ENCODE measurements around the gene GFRA4.

The GFRA4 gene

GRCh38 chr20:3698591-3699001 is 35.4 kb upstream of the GFRA4 start:
- TF ChIP-seq ZNF565 (CRISPR knock-in tag; conservative IDR thresholded peaks at IDR 0.05; ENCODE audit: low read depth) = no peak
- no peak for TF ChIP-seq RARB (CRISPR knock-in tag; IDR thresholded peaks at IDR 0.05)
- no peak for TF ChIP-seq TCF4 (CRISPR knock-in tag; IDR thresholded peaks at IDR 0.05; ENCODE audit: borderline replicate concordance)
- no peak for TF ChIP-seq ESRRG (CRISPR knock-in tag; IDR thresholded peaks at IDR 0.05)
- TF ChIP-seq BACH2 (CRISPR knock-in tag; IDR thresholded peaks at IDR 0.05; ENCODE audit: borderline replicate concordance) = no peak
- TF ChIP-seq CREB5 (CRISPR knock-in tag; IDR thresholded peaks at IDR 0.05; ENCODE audit: low read depth) = no peak
- no peak; the same call in 2 of the 3 replicates for ATAC-seq

DNA sequence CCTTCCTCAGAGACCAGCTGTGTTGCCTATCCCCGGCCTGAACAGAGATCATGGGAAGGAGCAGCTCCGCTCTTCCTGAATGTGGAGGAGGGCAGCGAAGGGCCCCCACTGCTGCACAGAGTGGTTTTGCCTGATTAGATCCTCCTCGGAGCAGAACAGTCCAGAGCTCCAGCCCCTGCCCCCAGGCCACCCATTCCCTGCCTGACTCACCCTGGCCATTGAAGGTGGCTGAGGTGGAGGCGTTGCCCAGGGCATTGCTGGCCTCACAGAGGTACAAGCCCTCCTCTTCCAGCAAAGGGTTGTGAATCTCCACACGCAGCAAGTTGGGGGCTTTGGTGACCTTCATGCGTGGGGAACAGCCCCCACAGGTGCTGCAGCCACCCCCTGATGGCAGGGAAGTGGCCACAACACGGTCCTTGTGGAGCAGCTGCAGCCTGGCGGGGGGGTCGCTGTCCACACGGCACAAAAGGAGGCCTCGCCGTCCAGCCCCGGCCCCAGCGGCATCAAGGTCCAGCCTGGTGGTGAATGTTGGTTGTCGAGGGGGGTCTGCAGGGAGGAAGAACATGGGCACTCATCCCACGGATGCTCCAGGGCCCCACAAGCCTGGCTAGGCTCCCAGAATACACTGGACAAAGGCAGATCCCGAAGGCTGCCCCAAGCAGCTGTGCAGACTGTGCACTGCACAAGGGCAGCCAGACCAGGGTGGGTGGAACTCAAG is 34.5 kb upstream of the GFRA4 start:
- TF ChIP-seq, protein P1, sequence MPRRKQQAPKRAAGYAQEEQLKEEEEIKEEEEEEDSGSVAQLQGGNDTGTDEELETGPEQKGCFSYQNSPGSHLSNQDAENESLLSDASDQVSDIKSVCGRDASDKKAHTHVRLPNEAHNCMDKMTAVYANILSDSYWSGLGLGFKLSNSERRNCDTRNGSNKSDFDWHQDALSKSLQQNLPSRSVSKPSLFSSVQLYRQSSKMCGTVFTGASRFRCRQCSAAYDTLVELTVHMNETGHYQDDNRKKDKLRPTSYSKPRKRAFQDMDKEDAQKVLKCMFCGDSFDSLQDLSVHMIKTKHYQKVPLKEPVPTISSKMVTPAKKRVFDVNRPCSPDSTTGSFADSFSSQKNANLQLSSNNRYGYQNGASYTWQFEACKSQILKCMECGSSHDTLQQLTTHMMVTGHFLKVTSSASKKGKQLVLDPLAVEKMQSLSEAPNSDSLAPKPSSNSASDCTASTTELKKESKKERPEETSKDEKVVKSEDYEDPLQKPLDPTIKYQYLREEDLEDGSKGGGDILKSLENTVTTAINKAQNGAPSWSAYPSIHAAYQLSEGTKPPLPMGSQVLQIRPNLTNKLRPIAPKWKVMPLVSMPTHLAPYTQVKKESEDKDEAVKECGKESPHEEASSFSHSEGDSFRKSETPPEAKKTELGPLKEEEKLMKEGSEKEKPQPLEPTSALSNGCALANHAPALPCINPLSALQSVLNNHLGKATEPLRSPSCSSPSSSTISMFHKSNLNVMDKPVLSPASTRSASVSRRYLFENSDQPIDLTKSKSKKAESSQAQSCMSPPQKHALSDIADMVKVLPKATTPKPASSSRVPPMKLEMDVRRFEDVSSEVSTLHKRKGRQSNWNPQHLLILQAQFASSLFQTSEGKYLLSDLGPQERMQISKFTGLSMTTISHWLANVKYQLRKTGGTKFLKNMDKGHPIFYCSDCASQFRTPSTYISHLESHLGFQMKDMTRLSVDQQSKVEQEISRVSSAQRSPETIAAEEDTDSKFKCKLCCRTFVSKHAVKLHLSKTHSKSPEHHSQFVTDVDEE (CRISPR knock-in tag; IDR thresholded peaks at IDR 0.05) = no peak
- TF ChIP-seq OSR1 (CRISPR knock-in tag; IDR thresholded peaks at IDR 0.05) (no peak), SNAI2 (CRISPR knock-in tag; IDR thresholded peaks at IDR 0.05) (no peak), ESRRG (CRISPR knock-in tag; IDR thresholded peaks at IDR 0.05) (no peak), ZNF8 (CRISPR knock-in tag; IDR thresholded peaks at IDR 0.05) (no peak), CSDC2 (CRISPR knock-in tag; IDR thresholded peaks at IDR 0.05) (no peak), ZNF565 (CRISPR knock-in tag; conservative IDR thresholded peaks at IDR 0.05; ENCODE audit: low read depth) (no peak), PATZ1 (CRISPR knock-in tag; IDR thresholded peaks at IDR 0.05; ENCODE audit: borderline replicate concordance) (no peak)
- ATAC-seq = no peak

DNA sequence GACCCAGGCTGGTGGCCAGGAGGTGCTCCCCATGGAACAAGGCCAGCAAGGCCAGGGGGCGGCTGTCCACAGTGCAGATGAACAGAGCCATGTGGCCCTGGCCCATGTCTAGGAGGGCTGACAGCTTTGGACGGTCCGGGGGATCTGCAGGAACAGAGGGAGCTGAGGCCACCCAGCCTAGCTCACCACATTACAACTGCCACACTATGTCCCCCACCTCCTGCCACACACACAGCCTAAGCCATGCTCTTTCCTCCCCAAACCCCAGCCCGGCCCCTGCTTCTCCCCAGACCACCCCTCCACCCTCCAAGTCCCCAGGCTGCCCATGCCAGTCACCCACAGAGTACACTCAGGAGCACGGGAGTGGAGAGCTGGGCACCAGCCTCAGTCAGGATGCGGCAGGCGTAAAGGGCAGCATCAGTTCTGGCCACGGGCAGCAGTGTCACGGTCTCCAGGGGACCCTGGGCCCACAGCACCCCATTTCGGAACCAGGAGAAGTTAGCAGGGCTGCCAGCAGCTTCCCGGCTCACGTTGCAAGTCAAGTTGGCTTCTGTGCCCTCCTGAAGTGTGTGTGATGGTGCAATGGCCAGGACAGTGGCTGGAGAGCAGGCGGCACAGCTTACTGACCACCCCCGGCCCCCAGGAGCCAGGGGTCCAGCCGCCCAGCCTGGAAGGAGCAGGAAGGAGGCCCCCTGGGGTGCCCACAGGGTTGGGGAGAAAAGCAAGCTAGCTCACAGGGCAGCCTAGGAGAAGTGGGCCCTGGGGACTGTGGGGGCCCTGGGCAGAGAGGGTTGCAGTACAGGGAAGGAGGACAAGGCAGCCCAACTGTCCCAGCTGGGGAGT is 33.8 kb upstream of the GFRA4 start:
- no peak for TF ChIP-seq GLIS3 (CRISPR knock-in tag; IDR thresholded peaks at IDR 0.05)
- no peak for ATAC-seq

DNA sequence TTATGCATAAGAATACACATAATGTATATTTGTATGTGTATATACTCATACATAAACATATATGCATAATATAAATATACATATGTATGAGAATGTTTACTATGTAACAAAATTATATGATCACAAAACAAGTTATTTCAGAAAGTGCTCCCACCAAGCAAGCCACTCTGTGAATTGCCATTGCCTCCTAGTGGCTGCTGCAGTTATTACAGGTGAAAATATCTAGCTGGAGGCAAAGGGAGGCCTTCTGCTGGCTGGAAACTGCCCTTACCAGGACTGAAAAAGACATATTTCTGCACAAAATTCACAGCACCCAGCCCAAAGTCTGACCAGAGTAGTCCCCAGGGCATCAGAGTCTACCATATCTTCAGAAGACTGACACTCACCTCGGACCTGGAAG is 33.0 kb upstream of the GFRA4 start:
- ATAC-seq = no peak
- no peak for TF ChIP-seq OSR1 (CRISPR knock-in tag; IDR thresholded peaks at IDR 0.05)
- no peak for TF ChIP-seq ZNF565 (CRISPR knock-in tag; conservative IDR thresholded peaks at IDR 0.05; ENCODE audit: low read depth)
- no peak for TF ChIP-seq PATZ1 (CRISPR knock-in tag; IDR thresholded peaks at IDR 0.05; ENCODE audit: borderline replicate concordance)

DNA sequence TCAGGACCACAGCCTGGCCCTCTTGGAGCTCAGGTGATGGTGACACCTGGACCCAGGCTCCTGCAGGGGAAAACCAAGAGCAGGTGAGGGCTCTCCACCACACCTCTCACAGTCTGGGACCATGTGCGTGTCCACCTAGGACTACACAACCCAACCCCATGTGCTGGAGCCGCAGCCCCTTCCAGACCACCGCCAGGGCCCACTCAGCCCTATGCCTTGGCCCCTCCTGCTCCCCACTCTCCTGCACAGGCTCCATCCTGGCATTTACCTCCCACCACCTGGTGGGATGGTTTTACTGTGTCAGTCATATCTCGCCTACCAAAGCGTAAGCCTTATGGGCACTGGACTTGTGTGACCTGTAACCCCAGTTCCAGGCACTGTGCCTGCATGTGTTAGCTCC is 31.7 kb upstream of the GFRA4 start:
- ATAC-seq = no peak
- no peak for TF ChIP-seq CSDC2 (CRISPR knock-in tag; IDR thresholded peaks at IDR 0.05)
- TF ChIP-seq BACH2 (CRISPR knock-in tag; IDR thresholded peaks at IDR 0.05; ENCODE audit: borderline replicate concordance) = no peak
- no peak for TF ChIP-seq PPARA (CRISPR knock-in tag; IDR thresholded peaks at IDR 0.05; ENCODE audit: borderline replicate concordance)
- no peak for TF ChIP-seq ARNTL (CRISPR knock-in tag; IDR thresholded peaks at IDR 0.05; ENCODE audit: borderline replicate concordance, low read depth)
- TF ChIP-seq, protein P1 (CRISPR knock-in tag; IDR thresholded peaks at IDR 0.05) = no peak
- TF ChIP-seq TCF4 (CRISPR knock-in tag; IDR thresholded peaks at IDR 0.05; ENCODE audit: borderline replicate concordance) = no peak
- TF ChIP-seq RARB (CRISPR knock-in tag; IDR thresholded peaks at IDR 0.05) = no peak
- no peak for TF ChIP-seq ZNF8 (CRISPR knock-in tag; IDR thresholded peaks at IDR 0.05)
- TF ChIP-seq ZNF70 (CRISPR knock-in tag; IDR thresholded peaks at IDR 0.05) = no peak
- TF ChIP-seq ZFP3 (CRISPR knock-in tag; IDR thresholded peaks at IDR 0.05) = no peak
- TF ChIP-seq TOX (CRISPR knock-in tag; IDR thresholded peaks at IDR 0.05; ENCODE audit: borderline replicate concordance) = no peak
- TF ChIP-seq POU6F1 (CRISPR knock-in tag; IDR thresholded peaks at IDR 0.05; ENCODE audit: borderline replicate concordance, low read depth) = no peak
- no peak for TF ChIP-seq OSR1 (CRISPR knock-in tag; IDR thresholded peaks at IDR 0.05)
